ENCODE measurements around the gene CHRM5. TPM values are rescaled to one million over a fixed set of nuclear protein-coding genes. Genes with fewer than 3 reads are reported as not detected.
A peak's percentile ranks its signal among the peaks of the same experiment; 100 is the strongest.
"Not testable (repeated sequence)": the region's sequence is repeated elsewhere in the genome, so short reads cannot be mapped to it uniquely, and the experiment has no call there.

Gene CHRM5
- total and polyA plus RNA-seq, 2 of the 8 experiments (the other 6 are each of a cell fraction or from before 2014, with no cell fraction given): not detected

DNA sequence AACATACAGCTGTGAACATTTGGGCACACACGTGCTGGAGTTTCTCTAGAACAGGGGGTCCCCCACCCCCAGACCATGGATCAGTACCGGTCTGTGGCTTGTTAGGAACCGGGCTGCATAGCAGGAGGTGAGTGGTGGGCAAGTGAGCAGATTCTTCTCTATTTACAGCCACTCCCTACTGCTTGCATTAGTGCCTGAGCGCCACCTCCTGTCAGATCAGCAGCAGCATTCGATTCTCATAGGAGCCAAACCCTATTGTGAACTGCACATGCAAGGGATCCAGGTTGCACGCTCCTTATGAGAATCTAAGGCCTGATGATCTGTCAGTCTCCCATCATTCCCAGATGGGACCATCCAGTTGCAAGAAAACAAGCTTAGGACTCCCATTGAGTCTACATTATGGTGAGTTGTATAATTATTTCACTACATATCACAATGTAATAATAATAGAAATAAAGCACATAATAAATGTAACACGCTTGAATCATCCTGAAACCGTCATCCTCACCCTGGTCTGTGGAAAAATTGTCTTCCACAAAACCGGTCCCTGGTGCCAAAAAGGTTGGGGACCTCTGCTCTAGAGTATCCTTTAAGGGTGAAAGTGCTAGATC, 25.8 kb downstream of the CHRM5 start (continued):
- no peak for TF ChIP-seq ATF2 (IDR thresholded peaks at IDR 0.05; ENCODE audit: low read length)
- TF ChIP-seq CHD1 (IDR thresholded peaks at IDR 0.05; ENCODE audit: low read depth, low read length): no peak
- TF ChIP-seq MAX (IDR thresholded peaks at IDR 0.05): 0 out of 2 replicates have a peak, but pooled peaks have one; percentile 11
- no peak for TF ChIP-seq BACH1 (IDR thresholded peaks at IDR 0.05; ENCODE audit: low read length)
- TF ChIP-seq TEAD4 (IDR thresholded peaks at IDR 0.05; ENCODE audit: low read depth, low read length): no peak
- no peak for TF ChIP-seq SAP30 (IDR thresholded peaks at IDR 0.05; ENCODE audit: insufficient read depth, insufficient replicate concordance, low read length)
- no peak for TF ChIP-seq ASH2L (IDR thresholded peaks at IDR 0.05; ENCODE audit: low read length)

GRCh38 chr15:33995666-33996065, 27.4 kb downstream of the CHRM5 start:
- H3K36me3 ChIP-seq (ENCODE audit: control insufficient read depth in 2 of 4, insufficient read depth in 4 of 4, low read length in 3 of 4); H3K18ac ChIP-seq (ENCODE audit: extremely low read depth, low read length); H2BK120ac ChIP-seq (replicated peaks; ENCODE audit: low read depth, low read length); H3K4me2 ChIP-seq (ENCODE audit: insufficient read depth in 1 of 2, low read depth in 2 of 2, low read length in 2 of 2); H3K79me2 ChIP-seq (ENCODE audit: control insufficient read depth in 1 of 2, insufficient read depth in 2 of 2, low read length in 2 of 2); H3K79me1 ChIP-seq (ENCODE audit: low read depth, low read length); H4K5ac ChIP-seq (ENCODE audit: insufficient read length, low read depth, low read length); H3K27ac ChIP-seq (ENCODE audit: low read depth, low read length); H3K9ac ChIP-seq (replicated peaks in 1 of 4; ENCODE audit: extremely low read depth in 1 of 4, low read depth in 3 of 4, low read length in 3 of 4); H3K27me3 ChIP-seq (replicated peaks in 1 of 4; ENCODE audit: control insufficient read depth in 3 of 4, extremely low read depth in 1 of 4, insufficient read depth in 3 of 4, low read length in 3 of 4); H3K9me3 ChIP-seq (ENCODE audit: insufficient read depth in 2 of 2, low read depth in 1 of 2, low read length in 1 of 2); H4K8ac ChIP-seq (ENCODE audit: extremely low read depth, insufficient read depth, low read length); POLR2A ChIA-PET (ENCODE audit: partially characterized antibody); H2BK12ac ChIP-seq (ENCODE audit: low read depth, low read length); H4K91ac ChIP-seq (replicated peaks; ENCODE audit: insufficient read length, low read length); H3K14ac ChIP-seq (ENCODE audit: insufficient read length); H3K4me3 ChIP-seq (ENCODE audit: extremely low read depth in 1 of 4, insufficient read depth in 2 of 4, low read depth in 3 of 4, low read length in 4 of 4); H3K23ac ChIP-seq (ENCODE audit: insufficient read length); FAIRE-seq; DNase-seq (ENCODE audit: low read depth in 1 of 2, low spot score in 2 of 2); H4K20me1 ChIP-seq (replicated peaks in 1 of 2; ENCODE audit: control insufficient read depth in 1 of 2, insufficient read depth in 2 of 2, low read length in 2 of 2); H3K56ac ChIP-seq (replicated peaks; ENCODE audit: insufficient read length, low read depth, low read length); H2AFZ ChIP-seq (ENCODE audit: low read length); H3K4ac ChIP-seq (replicated peaks; ENCODE audit: insufficient read length, low read depth, low read length); H2AK5ac ChIP-seq (ENCODE audit: low read depth, low read length); H3K4me1 ChIP-seq (replicated peaks in 1 of 4; ENCODE audit: control insufficient read depth in 3 of 4, insufficient read depth in 4 of 4, low read length in 3 of 4); H2BK5ac ChIP-seq (ENCODE audit: low read depth, low read length); H2BK15ac ChIP-seq (ENCODE audit: low read length); H2BK20ac ChIP-seq (ENCODE audit: low read length); H3K23me2 ChIP-seq (ENCODE audit: low read depth, low read length): not testable (repeated sequence)
- WGBS, 2 experiments (ENCODE audit: extremely low coverage in 1 of 2, insufficient coverage in 1 of 2, insufficient read length in 1 of 2, insufficient replicate concordance in 2 of 2, low coverage in 1 of 2, low lambda C conversion rate in 2 of 2, missing lambda C conversion rate in 1 of 2): 98% methylated on average over 10 of the region's 10 CpGs; no CpG with 5 or more reads in 1 of the 2 experiments
- CTCF ChIA-PET (ENCODE audit: partially characterized antibody): interaction anchor here (5.0 kb wide), 1 partner anchor 259 kb away, joined by 34 read pairs; no protein-coding TSS in a partner anchor
